Naive thymus-derived CD8-positive, alpha-beta T cell (primary cell): Measurements from ENCODE around the gene EPM2A. TPM values are rescaled to one million over a fixed set of nuclear protein-coding genes. Genes with fewer than 3 reads are reported as not detected.

Source experiments
- ATAC-seq, 2 donors: fragments of 150-1000 bp; cut with Tn5 transposase in 1 of 2; sonication (Bioruptor Pico), chemical (Tn5 transposase) in 1 of 2; 1 replicate in 1 of 2; 2 replicates in 1 of 2; pipeline ENCODE4 v1.10.0; 2021; ENCODE audit warnings: mild to moderate bottlenecking in 2 of 2, moderate library complexity in 2 of 2
- POLR2A ChIA-PET: fragments of 350-600 bp; sonication (Branson Sonifier 250); formaldehyde crosslinking; loops from one replicate; lab custom pipeline; 2021; ENCODE audit warnings: antibody characterized with exemption; lab: Charles Lee
- DNase-seq, 10 donors: peaks; one replicate each; pipeline versions ENCODE4 v3.0.0 to v3.0.0-alpha.2; 2020 to 2022
- H3K27ac Mint-ChIP-seq, 10 donors: one replicate each; pipeline ENCODE4 v1.8.0; 2020 to 2022; ENCODE audit warnings: mild to moderate bottlenecking in 10 of 10, mixed read lengths in 10 of 10, moderate library complexity in 4 of 10, inconsistent platforms in 1 of 10
- H3K27me3 Mint-ChIP-seq, 5 donors: one replicate each; pipeline ENCODE4 v1.8.0; 2021 to 2022; ENCODE audit warnings: mixed read lengths in 5 of 5
- H3K36me3 Mint-ChIP-seq, 3 donors: one replicate each; pipeline ENCODE4 v1.8.0; 2020 to 2022; ENCODE audit warnings: mixed read lengths in 3 of 3, mild to moderate bottlenecking in 2 of 3, inconsistent platforms in 1 of 3
- H3K4me1 Mint-ChIP-seq, 4 donors: one replicate each; pipeline ENCODE4 v1.8.0; 2021 to 2022; ENCODE audit warnings: mixed read lengths in 4 of 4
- H3K4me3 Mint-ChIP-seq, 10 donors: one replicate each; pipeline ENCODE4 v1.8.0; 2020 to 2022; ENCODE audit warnings: mild to moderate bottlenecking in 10 of 10, mixed read lengths in 10 of 10, moderate library complexity in 6 of 10, inconsistent platforms in 1 of 10
- H3K9me3 Mint-ChIP-seq, 9 donors: one replicate each; pipeline ENCODE4 v1.8.0; 2020 to 2022; ENCODE audit warnings: mixed read lengths in 9 of 9, mild to moderate bottlenecking in 3 of 9, inconsistent platforms in 1 of 9, moderate library complexity in 1 of 9
- polyA plus RNA-seq, 3 donors: library from polyadenylated mRNA; unstranded; fragments of 300-500 nt; fragmentation: Illumina TruSeq; gene quantifications; one replicate each; pipeline ENCODE4 v1.2.3, GENCODE V29; 2021
- total RNA-seq, 8 experiments: library from RNA in 2 of 8; stranded (reverse) in 2 of 8; gene quantifications; one replicate each; pipeline ENCODE4 v1.2.3 and lab custom pipeline; 2021 to 2026

Gene EPM2A
- total and polyA plus RNA-seq, 5 experiments from 2014 or later: 4.6 to 16.5 (median 8.4) TPM

DNA sequence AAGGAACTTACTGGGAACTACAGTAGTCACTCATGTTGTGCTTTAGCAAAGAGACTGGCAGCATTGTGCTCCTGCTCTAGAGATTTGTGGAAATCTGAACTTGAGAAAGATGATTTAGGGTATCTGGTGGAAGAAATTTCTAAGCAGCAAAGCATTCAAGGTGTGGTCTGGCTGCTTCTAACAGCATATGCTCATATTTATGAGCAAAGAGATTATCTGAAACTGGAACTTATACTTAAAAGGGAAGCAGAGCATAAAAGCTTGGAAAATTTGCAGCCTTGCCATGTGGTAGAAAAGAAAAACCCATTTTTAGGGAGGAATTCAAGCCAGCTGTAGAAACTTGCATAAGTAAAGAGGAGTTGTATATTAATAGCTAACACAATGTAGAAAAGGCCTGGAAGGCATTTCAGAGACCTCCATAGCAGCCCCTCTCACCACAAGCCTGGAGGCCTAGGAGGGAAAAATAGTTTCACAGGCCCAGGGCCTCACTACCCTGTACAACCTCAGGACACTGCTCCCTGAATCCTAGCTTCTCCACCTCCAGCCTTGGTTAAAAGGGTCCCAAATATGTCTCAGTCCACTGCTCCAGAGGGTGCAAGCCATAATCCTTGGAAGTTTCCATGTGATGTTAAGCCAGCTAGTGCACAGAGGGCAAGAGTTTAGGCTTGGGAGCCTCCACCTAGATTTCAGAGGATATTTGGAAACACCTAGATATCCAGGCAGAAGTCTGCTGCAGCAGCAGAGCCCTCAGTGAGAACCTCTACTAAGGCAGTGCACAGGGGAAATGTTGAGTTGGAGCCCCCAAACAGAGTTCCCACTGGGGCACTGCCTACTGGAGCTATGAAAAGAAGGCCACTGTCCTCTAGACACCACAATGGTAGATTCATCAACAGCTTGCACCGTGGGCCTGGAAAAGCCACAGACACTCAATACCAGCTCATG lies 6.6 kb downstream of the EPM2A start:
- H3K9me3 Mint-ChIP-seq: peaks cover 0 to 31% (median 8%) of the 10 kb centered on the region in 9 donors
- ATAC-seq (no peak), DNase-seq (no peak)
- POLR2A ChIA-PET: no interaction called here
- H3K36me3 Mint-ChIP-seq: peaks cover 2 to 27% (median 18%) of the 10 kb centered on the region in 3 donors
- H3K27me3 Mint-ChIP-seq: no peaks in the 10 kb centered on the region
- H3K4me1 Mint-ChIP-seq: peaks cover 5 to 25% (median 12%) of the 10 kb centered on the region in 4 donors
- no peak overlapping the region for H3K27ac Mint-ChIP-seq
- H3K4me3 Mint-ChIP-seq: no peak overlapping the region

DNA sequence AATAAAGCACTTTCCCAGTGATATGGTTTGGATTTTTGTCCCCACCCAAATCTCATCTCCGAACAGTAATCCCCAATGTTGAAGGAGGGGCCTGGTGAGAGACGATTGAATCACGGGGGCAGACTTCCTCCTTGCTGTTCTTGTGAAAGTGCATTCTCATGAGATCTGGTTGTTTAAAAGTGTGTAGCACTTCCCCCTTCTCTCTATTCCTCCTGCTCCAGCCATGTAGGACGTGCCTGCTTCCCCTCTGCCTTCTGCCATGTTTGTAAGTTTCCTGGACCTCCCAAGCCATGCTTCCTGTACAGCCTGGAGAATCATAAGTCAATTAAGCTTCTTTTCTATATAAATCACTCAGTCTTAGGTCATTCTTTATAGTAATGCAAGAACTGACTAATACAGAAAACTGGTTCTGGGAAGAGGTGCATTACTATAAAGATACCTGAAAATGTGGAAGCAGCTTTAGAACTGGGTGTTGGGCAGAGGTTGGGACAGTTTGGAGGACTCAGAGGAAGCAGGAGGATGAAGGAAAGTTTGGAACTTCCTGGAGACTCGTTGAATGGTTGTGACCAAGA lies 7.4 kb downstream of the EPM2A start:
- DNase-seq: no peak
- H3K4me3 Mint-ChIP-seq: no peak overlapping the region
- ATAC-seq: no peak
- H3K27me3 Mint-ChIP-seq: no peaks in the 10 kb centered on the region
- H3K9me3 Mint-ChIP-seq: peaks cover 0 to 36% (median 10%) of the 10 kb centered on the region in 9 donors
- POLR2A ChIA-PET: no interaction called here
- H3K4me1 Mint-ChIP-seq: peaks cover 5 to 23% (median 12%) of the 10 kb centered on the region in 4 donors
- peak overlapping the region in 1 of 10 donors; percentile 73 for H3K27ac Mint-ChIP-seq
- peaks cover 2 to 33% (median 23%) of the 10 kb centered on the region in 3 donors for H3K36me3 Mint-ChIP-seq

DNA sequence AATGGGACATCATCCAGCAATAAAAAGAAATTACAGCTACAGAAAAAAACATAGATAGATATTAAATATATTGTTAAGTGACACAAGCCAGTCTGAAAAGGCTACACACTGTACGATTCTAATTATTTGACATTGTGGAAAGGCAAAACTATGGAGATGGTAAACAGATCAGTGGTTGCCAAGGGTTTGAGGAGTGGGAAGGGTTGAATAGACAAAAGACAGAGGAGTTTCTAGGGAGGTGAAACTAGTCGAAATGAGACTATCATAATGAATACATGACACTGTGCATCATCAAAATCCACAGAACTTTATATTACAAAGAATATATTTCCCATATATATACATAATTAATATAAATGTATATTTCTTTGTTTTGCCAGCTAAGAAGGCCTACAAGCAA lies 9.8 kb downstream of the EPM2A start:
- Mint-ChIP-seq H3K4me1 (peaks cover 0 to 13% (median 5%) of the 10 kb centered on the region in 4 donors), H3K36me3 (peaks cover 10 to 37% (median 26%) of the 10 kb centered on the region in 3 donors), H3K27me3 (no peaks in the 10 kb centered on the region), H3K27ac (no peak overlapping the region), H3K4me3 (no peak overlapping the region), H3K9me3 (peaks cover 0 to 42% (median 12%) of the 10 kb centered on the region in 9 donors)
- no peak for DNase-seq
- ATAC-seq: no peak
- POLR2A ChIA-PET: interaction anchor here (1.4 kb wide), 1 partner anchor 9 kb away, joined by 5 read pairs; no protein-coding TSS in a partner anchor

DNA sequence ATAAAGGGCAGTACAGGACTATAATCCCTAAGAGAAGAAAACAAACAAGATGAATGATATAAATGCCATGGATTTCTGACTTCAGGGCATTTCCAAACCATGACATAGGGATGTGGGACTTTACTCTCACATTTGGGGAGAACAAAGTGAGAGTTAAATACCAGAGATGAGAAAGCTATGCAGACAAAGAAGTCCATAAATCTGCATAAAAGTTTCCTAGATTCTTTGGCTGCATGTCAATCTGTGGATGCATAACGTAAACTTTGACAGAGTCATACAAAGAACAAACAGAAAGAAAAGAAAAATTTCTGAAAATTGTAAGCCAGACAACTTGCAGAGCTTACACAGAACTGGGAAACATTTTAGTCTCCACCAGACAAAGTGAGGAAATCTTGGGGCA lies 11.7 kb downstream of the EPM2A start:
- Mint-ChIP-seq H3K36me3 (peaks cover 13 to 28% (median 18%) of the 10 kb centered on the region in 3 donors), H3K9me3 (peaks cover 0 to 29% (median 11%) of the 10 kb centered on the region in 9 donors), H3K4me1 (peaks cover 0 to 4% (median under 1%) of the 10 kb centered on the region in 4 donors), H3K27ac (no peak overlapping the region), H3K4me3 (no peak overlapping the region), H3K27me3 (no peaks in the 10 kb centered on the region)
- POLR2A ChIA-PET: no interaction called here
- DNase-seq (no peak), ATAC-seq (no peak)

DNA sequence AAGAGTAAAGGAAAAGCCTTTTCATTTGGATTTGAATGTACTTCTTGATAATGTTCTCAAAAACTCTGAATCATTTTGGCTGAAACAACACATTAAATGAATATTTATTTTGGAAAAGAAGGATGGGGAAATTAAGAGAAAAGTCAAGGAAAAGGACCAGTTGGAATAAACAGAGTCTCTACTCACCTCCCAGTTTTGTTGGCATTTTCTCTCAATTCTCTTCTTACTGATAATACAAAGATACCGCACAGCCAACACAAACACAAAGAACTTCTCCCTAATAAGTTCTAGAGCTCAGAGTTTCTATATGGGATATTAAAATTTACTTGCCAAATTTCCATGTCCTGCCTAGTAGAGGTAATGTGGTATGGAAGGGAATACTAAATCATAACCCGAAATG lies 13.1 kb downstream of the EPM2A start:
- Mint-ChIP-seq H3K9me3 (peaks cover 0 to 21% (median 8%) of the 10 kb centered on the region in 9 donors), H3K27ac (no peak overlapping the region), H3K4me3 (no peak overlapping the region), H3K27me3 (no peaks in the 10 kb centered on the region), H3K36me3 (peaks cover 16 to 22% (median 19%) of the 10 kb centered on the region in 3 donors), H3K4me1 (peaks cover 0 to 2% (median 0%) of the 10 kb centered on the region in 4 donors)
- ATAC-seq: no peak
- POLR2A ChIA-PET: no interaction called here
- no peak for DNase-seq

DNA sequence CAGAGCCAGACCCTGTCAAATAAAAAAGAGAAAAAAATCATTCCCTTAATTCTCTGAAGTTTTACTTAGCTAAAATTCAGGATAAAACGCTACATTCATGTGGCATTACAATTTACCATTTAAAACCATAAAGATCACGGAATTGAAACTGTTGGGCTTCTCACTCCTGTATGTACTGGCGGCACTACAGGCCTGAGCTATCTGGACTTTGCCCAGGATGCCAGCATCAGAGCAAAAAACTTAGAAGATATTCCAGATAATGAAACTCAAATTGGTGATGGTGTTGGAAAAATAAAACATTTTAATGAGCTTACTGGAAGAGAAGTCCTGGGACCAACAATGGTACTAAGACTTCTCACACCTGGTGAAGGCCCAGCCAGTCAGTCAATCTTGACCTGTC lies 14.2 kb downstream of the EPM2A start:
- ATAC-seq: no peak
- Mint-ChIP-seq H3K9me3 (peaks cover 0 to 26% (median 8%) of the 10 kb centered on the region in 9 donors), H3K4me1 (peaks cover 0 to 3% (median 0%) of the 10 kb centered on the region in 4 donors), H3K4me3 (peak overlapping the region in 1 of 10 donors; percentile 45), H3K27me3 (no peaks in the 10 kb centered on the region), H3K36me3 (peaks cover 24 to 30% (median 27%) of the 10 kb centered on the region in 3 donors), H3K27ac (no peak overlapping the region)
- no peak for DNase-seq
- POLR2A ChIA-PET: no interaction called here

DNA sequence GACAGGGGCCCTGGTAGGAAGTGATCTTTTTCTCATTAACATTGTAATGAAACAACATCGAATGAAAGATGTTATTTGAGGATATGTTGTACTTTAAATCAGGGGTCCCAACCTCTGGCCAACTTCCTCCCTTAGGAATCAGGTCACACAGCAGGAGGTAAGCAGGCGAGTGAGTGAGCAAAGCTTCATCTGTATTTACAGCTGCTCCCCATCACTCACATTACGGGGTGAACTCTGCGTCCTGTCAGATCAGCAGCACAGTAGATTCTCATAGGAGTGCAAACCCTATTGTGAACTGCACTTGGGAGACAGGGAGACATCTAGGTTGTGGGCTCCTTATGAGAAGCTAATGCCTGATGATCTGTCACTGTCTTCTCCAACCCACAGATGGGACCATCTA lies 19.9 kb downstream of the EPM2A start:
- Mint-ChIP-seq H3K4me1 (peaks cover 0 to 10% (median 3%) of the 10 kb centered on the region in 4 donors), H3K4me3 (no peak overlapping the region), H3K36me3 (peaks cover 25 to 53% (median 38%) of the 10 kb centered on the region in 3 donors), H3K27ac (no peak overlapping the region), H3K9me3 (peaks cover 0 to 21% (median 11%) of the 10 kb centered on the region in 9 donors), H3K27me3 (no peaks in the 10 kb centered on the region)
- POLR2A ChIA-PET: no interaction called here
- no peak for ATAC-seq
- DNase-seq: no peak

DNA sequence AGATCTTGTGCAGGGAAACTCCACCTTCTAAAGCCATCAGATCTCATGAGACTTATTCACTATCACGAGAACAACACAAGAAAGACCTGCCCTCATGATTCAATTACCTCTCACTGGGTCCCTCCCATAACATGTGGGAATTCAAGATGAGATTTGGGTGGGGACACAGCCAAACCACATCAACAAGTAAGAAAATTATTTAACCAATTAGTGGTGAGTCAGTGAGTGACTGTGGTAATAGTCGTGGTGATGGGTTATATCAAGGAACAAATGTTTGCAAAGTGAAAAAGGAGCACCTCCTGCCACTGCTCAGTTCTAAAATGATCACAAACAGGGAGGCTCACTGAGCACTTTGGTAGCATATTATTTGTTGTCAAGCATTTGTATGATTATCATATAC lies 20.6 kb downstream of the EPM2A start:
- no peaks in the 10 kb centered on the region for H3K27me3 Mint-ChIP-seq
- POLR2A ChIA-PET: no interaction called here
- DNase-seq (no peak), ATAC-seq (no peak)
- H3K4me3 Mint-ChIP-seq: no peak overlapping the region
- H3K36me3 Mint-ChIP-seq: peaks cover 25 to 52% (median 36%) of the 10 kb centered on the region in 3 donors
- no peak overlapping the region for H3K27ac Mint-ChIP-seq
- peaks cover 0 to 10% (median 3%) of the 10 kb centered on the region in 4 donors for H3K4me1 Mint-ChIP-seq
- H3K9me3 Mint-ChIP-seq: peaks cover 0 to 21% (median 11%) of the 10 kb centered on the region in 9 donors

DNA sequence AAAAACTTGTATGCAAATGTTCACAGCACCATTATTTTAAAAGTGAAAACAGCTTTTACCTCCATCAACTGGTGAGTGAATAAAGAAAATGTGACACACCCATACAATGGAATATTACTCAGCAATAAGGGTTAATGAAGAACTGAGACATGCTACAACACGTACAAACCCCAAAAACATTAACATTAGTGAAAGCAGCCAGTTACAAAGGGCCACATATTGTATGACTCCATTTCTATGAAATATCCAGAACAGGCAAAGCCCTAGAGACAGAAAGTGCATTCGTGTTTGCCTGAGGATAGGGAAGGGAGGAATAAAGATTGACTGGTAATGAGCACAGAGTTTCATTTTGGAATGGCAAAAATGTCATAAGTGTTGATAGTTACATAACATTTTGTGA lies 21.5 kb downstream of the EPM2A start:
- Mint-ChIP-seq H3K36me3 (peaks cover 34 to 58% (median 42%) of the 10 kb centered on the region in 3 donors), H3K4me1 (peaks cover 0 to 10% (median 3%) of the 10 kb centered on the region in 4 donors), H3K9me3 (peaks cover 0 to 24% (median 18%) of the 10 kb centered on the region in 9 donors), H3K27ac (no peak overlapping the region), H3K27me3 (no peaks in the 10 kb centered on the region), H3K4me3 (no peak overlapping the region)
- DNase-seq (no peak), ATAC-seq (no peak)
- POLR2A ChIA-PET: no interaction called here

DNA sequence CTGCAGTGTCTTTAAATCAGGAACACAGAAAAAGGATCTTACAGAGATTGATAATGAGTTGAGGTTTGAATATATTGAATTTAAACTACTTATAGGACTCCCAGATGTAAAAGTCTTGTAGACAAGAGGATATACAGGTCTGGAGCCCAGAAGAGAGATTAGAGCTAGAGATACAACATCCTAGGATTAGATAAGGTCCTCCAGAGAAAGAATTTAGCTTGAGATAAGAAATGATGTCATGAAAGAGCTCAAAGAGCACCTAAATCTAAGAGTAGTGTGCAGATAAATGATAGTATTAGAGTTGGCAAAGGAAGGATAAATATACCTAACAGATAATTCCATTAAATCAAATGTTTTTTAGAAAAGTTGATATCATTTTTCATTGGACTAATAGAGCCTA lies 23.9 kb downstream of the EPM2A start:
- Mint-ChIP-seq H3K27ac (no peak overlapping the region), H3K36me3 (peaks cover 36 to 51% (median 40%) of the 10 kb centered on the region in 3 donors), H3K4me1 (peaks cover 0 to 10% (median 2%) of the 10 kb centered on the region in 4 donors), H3K9me3 (peaks cover 0 to 21% (median 12%) of the 10 kb centered on the region in 9 donors), H3K4me3 (no peak overlapping the region), H3K27me3 (no peaks in the 10 kb centered on the region)
- ATAC-seq: no peak
- no peak for DNase-seq
- POLR2A ChIA-PET: no interaction called here

DNA sequence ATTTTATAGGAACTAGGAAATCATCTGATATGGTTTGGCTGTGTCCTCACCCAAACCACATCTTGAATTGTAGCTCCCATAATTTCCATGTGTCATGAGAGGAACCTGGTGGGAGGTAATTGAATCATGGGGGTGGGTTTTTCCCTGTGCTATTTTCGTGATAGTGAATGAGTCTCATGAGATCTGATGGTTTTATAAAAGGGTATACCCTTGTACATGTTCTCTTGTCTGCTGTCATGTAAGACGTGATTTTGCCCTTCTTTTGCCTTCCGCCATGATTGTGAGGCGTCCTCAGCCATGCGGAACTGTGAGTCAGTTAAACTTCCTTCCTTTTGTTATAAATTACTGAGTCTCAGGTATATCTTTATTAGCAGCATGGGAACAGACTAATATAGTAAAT lies 27.9 kb downstream of the EPM2A start:
- Mint-ChIP-seq H3K4me3 (no peak overlapping the region), H3K9me3 (peaks cover 0 to 8% (median 2%) of the 10 kb centered on the region in 9 donors), H3K27ac (no peak overlapping the region), H3K36me3 (peaks cover 16 to 24% (median 18%) of the 10 kb centered on the region in 3 donors), H3K4me1 (peaks cover 5 to 10% (median 8%) of the 10 kb centered on the region in 4 donors), H3K27me3 (no peaks in the 10 kb centered on the region)
- no peak for DNase-seq
- POLR2A ChIA-PET: no interaction called here
- ATAC-seq: no peak

DNA sequence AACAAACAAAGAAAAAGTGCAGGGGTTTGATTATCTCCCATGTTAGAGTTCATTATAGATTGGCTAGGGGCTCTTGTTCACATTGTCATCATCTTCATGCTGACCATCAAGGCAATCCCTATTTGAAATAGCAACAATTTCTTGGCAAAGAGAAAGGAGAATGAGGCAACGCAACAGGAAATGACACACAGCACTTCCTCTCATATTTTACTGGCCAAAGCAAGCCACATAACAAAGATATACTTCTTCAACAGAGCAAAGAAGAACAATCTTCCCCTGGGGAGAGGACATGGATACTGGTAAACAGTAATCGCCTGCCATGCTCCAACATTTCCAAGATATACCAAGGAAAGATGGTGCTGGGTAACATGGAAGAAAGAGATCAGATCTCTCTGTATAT lies 29.8 kb downstream of the EPM2A start:
- H3K4me1 Mint-ChIP-seq: peaks cover 5 to 12% (median 8%) of the 10 kb centered on the region in 4 donors
- no peak overlapping the region for H3K27ac Mint-ChIP-seq
- no peak overlapping the region for H3K4me3 Mint-ChIP-seq
- ATAC-seq: no peak
- DNase-seq: no peak
- H3K27me3 Mint-ChIP-seq: no peaks in the 10 kb centered on the region
- POLR2A ChIA-PET: no interaction called here
- H3K9me3 Mint-ChIP-seq: peaks cover 0 to 8% (median 2%) of the 10 kb centered on the region in 9 donors
- peaks cover 16 to 21% (median 18%) of the 10 kb centered on the region in 3 donors for H3K36me3 Mint-ChIP-seq
